MCF 10A (cell line): ENCODE results near the gene NAV1. TPM values are rescaled to one million over a fixed set of nuclear protein-coding genes. Genes with fewer than 3 reads are reported as not detected.

Source experiments
- BruUV-seq: library from RNA; stranded (reverse); fragments of 400-500 nt; replicated peaks from 2 replicates; lab custom pipeline; 2021; lab: Mats Ljungman, UMichigan
- CTCF ChIA-PET: fragments of 300-600 bp; sonication (Branson Sonifier 250); formaldehyde crosslinking; extraction: SDS; loops from one replicate; lab custom pipeline; 2021; ENCODE audit warnings: antibody characterized with exemption, inconsistent platforms; lab: Yijun Ruan, JAX
- POLR2A ChIA-PET: fragments of 300-600, 350-650 bp; sonication (Branson Sonifier 250); formaldehyde crosslinking; extraction: SDS; loops from one replicate; lab custom pipeline; 2020; ENCODE audit warnings: antibody characterized with exemption, inconsistent platforms; lab: Yijun Ruan, JAX
- DNase-seq: peaks from one replicate; pipeline ENCODE4 v3.0.0-alpha.2; 2018; ENCODE audit not compliant: unreplicated experiment
- H3K27ac Mint-ChIP-seq: one replicate; pipeline ENCODE4 v1.8.0; 2022; ENCODE audit warnings: mild to moderate bottlenecking, low read depth, mixed read lengths; ENCODE audit not compliant: unreplicated experiment
- H3K27me3 Mint-ChIP-seq: one replicate; pipeline ENCODE4 v1.8.0; 2022; ENCODE audit warnings: mixed read lengths; ENCODE audit not compliant: insufficient read depth, unreplicated experiment
- H3K36me3 Mint-ChIP-seq: one replicate; pipeline ENCODE4 v1.8.0; 2022; ENCODE audit warnings: mild to moderate bottlenecking, moderate library complexity, mixed read lengths; ENCODE audit not compliant: insufficient read depth, unreplicated experiment
- H3K4me1 Mint-ChIP-seq: one replicate; pipeline ENCODE4 v1.8.0; 2022; ENCODE audit warnings: mixed read lengths; ENCODE audit not compliant: insufficient read depth, unreplicated experiment
- H3K4me3 Mint-ChIP-seq: one replicate; pipeline ENCODE4 v1.8.0; 2022; ENCODE audit warnings: mild to moderate bottlenecking, moderate library complexity, mixed read lengths; ENCODE audit not compliant: unreplicated experiment
- H3K9me3 Mint-ChIP-seq: one replicate; pipeline ENCODE4 v1.8.0; 2022; ENCODE audit warnings: mixed read lengths; ENCODE audit not compliant: unreplicated experiment
- CTCF ChIP-seq: fragments of 200-600 bp; IDR thresholded peaks from one replicate; pipeline ENCODE4 v1.8.0; 2022; ENCODE audit warnings: antibody characterized with exemption, mild to moderate bottlenecking; ENCODE audit not compliant: unreplicated experiment
- intact Hi-C: fragments of 100-400 bp; cut with micrococcal nuclease; formaldehyde crosslinking; loops from 2 replicates; pipeline ENCODE4 v1.14.1; 2022
- total RNA-seq: library from RNA; stranded (reverse); gene quantifications from 2 replicates; pipeline ENCODE4 v1.2.3, GENCODE V29; 2022

The NAV1 gene
- total RNA-seq, 1 experiment from 2014 or later = 34.9 TPM

DNA sequence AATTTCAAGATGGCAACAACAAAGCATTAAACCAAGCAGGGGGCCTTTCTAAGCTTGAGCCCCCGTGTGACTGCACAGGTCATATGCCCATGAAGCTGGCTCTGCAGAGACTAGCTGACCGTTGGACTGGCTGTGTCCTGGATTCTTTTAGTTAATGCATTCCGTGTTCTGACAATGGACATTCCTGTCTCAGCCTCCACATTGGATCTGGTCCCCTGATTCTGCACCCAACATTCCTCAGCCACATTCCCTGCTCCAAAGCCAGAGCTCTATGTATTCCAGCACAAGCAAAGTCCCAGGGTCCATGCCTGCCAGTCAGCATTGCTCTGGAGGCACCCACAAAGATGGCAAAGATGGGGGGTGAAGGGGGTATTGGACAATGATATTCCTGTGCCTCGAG lies 5.1 kb upstream of the NAV1 start:
- intact Hi-C loops = no loop called here
- CTCF ChIA-PET = interaction anchor here (0.6 to 12.2 kb wide), 13 partner anchors 7 to 439 kb away, joined by 3 to 241 read pairs (median 10); no protein-coding TSS in a partner anchor
- no peak overlapping the region for H3K4me3 Mint-ChIP-seq
- no peaks in the 10 kb centered on the region for H3K36me3 Mint-ChIP-seq
- no peaks in the 10 kb centered on the region for H3K27me3 Mint-ChIP-seq
- POLR2A ChIA-PET = interaction anchor here (0.6 to 2.1 kb wide), 3 partner anchors 24 to 180 kb away, joined by 3 to 6 read pairs (median 3); no protein-coding TSS in a partner anchor
- DNase-seq = no peak
- TF ChIP-seq CTCF = no peak
- no peaks in the 10 kb centered on the region for H3K9me3 Mint-ChIP-seq
- peaks cover 29% of the 10 kb centered on the region for H3K4me1 Mint-ChIP-seq
- no peak overlapping the region for H3K27ac Mint-ChIP-seq
- BruUV-seq = no TSS peak

DNA sequence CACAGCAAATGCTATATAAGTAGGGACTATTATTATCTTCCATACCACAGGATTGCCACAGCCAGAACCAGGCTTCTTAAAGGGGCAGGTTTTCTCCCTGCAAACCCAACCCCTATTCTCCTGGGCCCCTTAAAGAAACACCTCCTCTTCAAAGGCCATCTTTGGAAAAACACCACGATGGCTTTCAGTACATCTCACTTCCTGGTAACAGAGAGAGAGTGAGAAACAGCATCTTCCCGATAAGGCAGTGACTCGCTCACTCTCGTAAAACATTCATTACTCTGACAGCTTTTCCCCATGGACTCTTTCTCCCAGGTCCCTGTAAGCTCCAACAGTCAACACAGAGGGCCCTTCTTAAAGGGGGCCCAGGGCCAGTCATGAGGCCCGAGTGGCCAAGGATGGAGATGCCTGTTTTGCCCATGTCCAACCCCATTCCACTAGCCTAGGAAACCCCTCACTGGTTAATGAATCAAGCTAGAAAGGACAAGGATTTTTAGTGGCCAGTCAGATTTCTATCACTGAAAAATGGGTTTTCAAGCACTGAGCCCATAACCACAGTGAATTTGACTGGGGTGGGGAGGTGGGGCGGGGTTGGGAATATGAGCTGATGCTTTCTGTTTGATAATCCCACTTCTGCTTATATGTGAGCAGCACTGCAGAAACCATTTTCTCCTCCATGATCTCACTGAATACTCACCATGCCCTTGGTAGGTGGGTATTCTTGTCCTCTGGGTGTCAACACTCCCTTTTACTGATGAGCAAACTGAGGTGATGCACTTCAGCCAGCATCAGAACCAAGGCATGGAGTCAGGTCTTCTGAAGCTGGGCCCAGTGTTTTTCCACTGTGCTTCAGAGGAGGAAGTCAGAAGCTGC lies 3.6 kb upstream of the NAV1 start:
- ChIA-PET CTCF (interaction anchor here (0.7 to 12.2 kb wide), 12 partner anchors 9 to 259 kb away, joined by 3 to 241 read pairs (median 11); no protein-coding TSS in a partner anchor), POLR2A (interaction anchor here (0.9 to 2.1 kb wide), 4 partner anchors 9 to 23 kb away, joined by 3 to 6 read pairs (median 3); no protein-coding TSS in a partner anchor)
- no peaks in the 10 kb centered on the region for H3K27me3 Mint-ChIP-seq
- peaks cover 35% of the 10 kb centered on the region for H3K4me1 Mint-ChIP-seq
- no TSS peak for BruUV-seq
- DNase-seq = peak; percentile 43
- no peak for TF ChIP-seq CTCF
- intact Hi-C loops = no loop called here
- peak overlapping the region; percentile 41 for H3K27ac Mint-ChIP-seq
- no peak overlapping the region for H3K4me3 Mint-ChIP-seq
- H3K9me3 Mint-ChIP-seq = no peaks in the 10 kb centered on the region
- H3K36me3 Mint-ChIP-seq = no peaks in the 10 kb centered on the region

- no peak for TF ChIP-seq CTCF
- BruUV-seq = no TSS peak
- POLR2A ChIA-PET = interaction anchor here (0.9 kb wide), 1 partner anchor 10 kb away, joined by 3 read pairs; no protein-coding TSS in a partner anchor
- Mint-ChIP-seq H3K9me3 (no peaks in the 10 kb centered on the region), H3K27ac (no peak overlapping the region), H3K4me1 (peaks cover 35% of the 10 kb centered on the region), H3K4me3 (no peak overlapping the region), H3K36me3 (no peaks in the 10 kb centered on the region), H3K27me3 (no peaks in the 10 kb centered on the region)
- DNase-seq = no peak
- intact Hi-C loops = no loop called here
- CTCF ChIA-PET = interaction anchor here (0.7 to 12.2 kb wide), 11 partner anchors 8 to 258 kb away, joined by 3 to 241 read pairs (median 12); no protein-coding TSS in a partner anchor
Measured at GRCh38 chr1:201535919-201536245, 3.0 kb upstream of the NAV1 start.

- no peaks in the 10 kb centered on the region for H3K36me3 Mint-ChIP-seq
- H3K4me3 Mint-ChIP-seq = peak overlapping the region; percentile 14
- H3K4me1 Mint-ChIP-seq = peaks cover 35% of the 10 kb centered on the region
- no TSS peak for BruUV-seq
- TF ChIP-seq CTCF = no peak
- intact Hi-C loops = no loop called here
- peak; percentile 85 for DNase-seq
- no peaks in the 10 kb centered on the region for H3K9me3 Mint-ChIP-seq
- ChIA-PET POLR2A (interaction anchor here (1.1 to 1.5 kb wide), 3 partner anchors 13 to 75 kb away, joined by 3 to 5 read pairs (median 4); no protein-coding TSS in a partner anchor), CTCF (interaction anchor here (1.7 to 12.2 kb wide), 8 partner anchors 8 to 257 kb away, joined by 7 to 241 read pairs (median 20); no protein-coding TSS in a partner anchor)
- no peaks in the 10 kb centered on the region for H3K27me3 Mint-ChIP-seq
- peak overlapping the region; percentile 61 for H3K27ac Mint-ChIP-seq
Measured at GRCh38 chr1:201536558-201536957, 2.4 kb upstream of the NAV1 start.
